Measurements from ENCODE around the gene POLR2J3. TPM values are rescaled to one million over a fixed set of nuclear protein-coding genes. Genes with fewer than 3 reads are reported as not detected.
"Not testable (repeated sequence)": the region's sequence is repeated elsewhere in the genome, so short reads cannot be mapped to it uniquely, and the experiment has no call there.

Gene POLR2J3
- total and polyA plus RNA-seq, 10 of the 15 experiments (the other 5 are each of a cell fraction or from before 2014, with no cell fraction given) = 24.1 to 143 (median 53.1) TPM

- H3K79me2 ChIP-seq (ENCODE audit: control insufficient read depth, insufficient read depth, low read length); in situ Hi-C loops (cut with MboI); DNase-seq (ENCODE audit: low read depth, low spot score); BruUV-seq (replicated peaks); intact Hi-C loops (cut with micrococcal nuclease; ENCODE audit: unreplicated experiment); H3K9ac ChIP-seq (ENCODE audit: control insufficient read depth, insufficient read depth, low read length); H3K4me1 ChIP-seq (ENCODE audit: control insufficient read depth, insufficient read depth, low read length); RAD21 ChIA-PET (ENCODE audit: unreplicated experiment); SMC1A ChIA-PET (ENCODE audit: uncharacterized antibody, unreplicated experiment); CTCF ChIA-PET; H3K9me3 ChIP-seq (replicated peaks; ENCODE audit: control insufficient read depth, insufficient read depth, low read length); H2AFZ ChIP-seq (ENCODE audit: control insufficient read depth, low read depth, low read length); POLR2A ChIA-PET; H3K36me3 ChIP-seq (ENCODE audit: control insufficient read depth in 2 of 2, insufficient read depth in 2 of 2, low read length in 1 of 2); H3K4me3 ChIP-seq; H4K20me1 ChIP-seq (ENCODE audit: control insufficient read depth, insufficient read depth); H3K27me3 ChIP-seq (replicated peaks in 1 of 2; ENCODE audit: control insufficient read depth in 2 of 2, insufficient read depth in 2 of 2, low read length in 1 of 2): not testable (repeated sequence)
- Histone ChIP-seq H3K27ac (ENCODE audit: control insufficient read depth, insufficient read depth) (peak overlapping the region; percentile 63), H3K4me2 (ENCODE audit: control insufficient read depth, insufficient read depth) (peak overlapping the region; percentile 25; the same call in 1 of the 2 replicates)
- ATAC-seq = peak; percentile 68
- peak; percentile 93 for FAIRE-seq
- TF ChIP-seq CHD4 (IDR thresholded peaks at IDR 0.05) = 0 out of 2 replicates have a peak, but pooled peaks have one; percentile 64
- 8% methylated on average over 5 of the region's 15 CpGs for WGBS (ENCODE audit: insufficient coverage, insufficient replicate concordance, low lambda C conversion rate, missing lambda C conversion rate)
Measured at GRCh38 chr7:102613575-102614345, 41.4 kb upstream of the POLR2J3 start.

- H3K4me1 ChIP-seq (ENCODE audit: control insufficient read depth, insufficient read depth, low read length); FAIRE-seq; DNase-seq (ENCODE audit: low read depth, low spot score); in situ Hi-C loops (cut with MboI); SMC1A ChIA-PET (ENCODE audit: uncharacterized antibody, unreplicated experiment); POLR2A ChIA-PET; H2AFZ ChIP-seq (ENCODE audit: control insufficient read depth, low read depth, low read length); BruUV-seq (replicated peaks); H3K79me2 ChIP-seq (ENCODE audit: control insufficient read depth, insufficient read depth, low read length); H3K36me3 ChIP-seq (ENCODE audit: control insufficient read depth in 2 of 2, insufficient read depth in 2 of 2, low read length in 1 of 2); H3K9me3 ChIP-seq (replicated peaks; ENCODE audit: control insufficient read depth, insufficient read depth, low read length); ATAC-seq; H3K27me3 ChIP-seq (replicated peaks in 1 of 2; ENCODE audit: control insufficient read depth in 2 of 2, insufficient read depth in 2 of 2, low read length in 1 of 2); RAD21 ChIA-PET (ENCODE audit: unreplicated experiment); H4K20me1 ChIP-seq (ENCODE audit: control insufficient read depth, insufficient read depth); intact Hi-C loops (cut with micrococcal nuclease; ENCODE audit: unreplicated experiment); CTCF ChIA-PET: not testable (repeated sequence)
- 73% methylated on average over 7 of the region's 10 CpGs for WGBS (ENCODE audit: insufficient coverage, insufficient replicate concordance, low lambda C conversion rate, missing lambda C conversion rate)
- H3K4me3 ChIP-seq = peak overlapping the region; percentile 57; the same call in 1 of the 2 replicates
- peak overlapping the region; percentile 40; the same call in 1 of the 2 replicates for H3K9ac ChIP-seq (ENCODE audit: control insufficient read depth, insufficient read depth, low read length)
- H3K4me2 ChIP-seq (ENCODE audit: control insufficient read depth, insufficient read depth) = peak overlapping the region; percentile 71; the same call in 1 of the 2 replicates
- H3K27ac ChIP-seq (ENCODE audit: control insufficient read depth, insufficient read depth) = peak overlapping the region; percentile 39; the same call in 1 of the 2 replicates
Measured at GRCh38 chr7:102611675-102612325, 39.4 kb upstream of the POLR2J3 start.

- H2AFZ ChIP-seq (ENCODE audit: control insufficient read depth, low read depth, low read length); H3K9ac ChIP-seq (ENCODE audit: control insufficient read depth, insufficient read depth, low read length); H3K36me3 ChIP-seq (ENCODE audit: control insufficient read depth in 2 of 2, insufficient read depth in 2 of 2, low read length in 1 of 2); H3K79me2 ChIP-seq (ENCODE audit: control insufficient read depth, insufficient read depth, low read length); H3K27me3 ChIP-seq (replicated peaks in 1 of 2; ENCODE audit: control insufficient read depth in 2 of 2, insufficient read depth in 2 of 2, low read length in 1 of 2); H3K4me1 ChIP-seq (ENCODE audit: control insufficient read depth, insufficient read depth, low read length); intact Hi-C loops (cut with micrococcal nuclease; ENCODE audit: unreplicated experiment); CTCF ChIA-PET; in situ Hi-C loops (cut with MboI); H3K4me2 ChIP-seq (ENCODE audit: control insufficient read depth, insufficient read depth); H3K27ac ChIP-seq (ENCODE audit: control insufficient read depth, insufficient read depth); RAD21 ChIA-PET (ENCODE audit: unreplicated experiment); H3K4me3 ChIP-seq; POLR2A ChIA-PET; SMC1A ChIA-PET (ENCODE audit: uncharacterized antibody, unreplicated experiment); H3K9me3 ChIP-seq (replicated peaks; ENCODE audit: control insufficient read depth, insufficient read depth, low read length); FAIRE-seq; H4K20me1 ChIP-seq (ENCODE audit: control insufficient read depth, insufficient read depth); BruUV-seq (replicated peaks); DNase-seq (ENCODE audit: low read depth, low spot score): not testable (repeated sequence)
- ATAC-seq = peak; percentile 62
- WGBS (ENCODE audit: insufficient coverage, insufficient replicate concordance, low lambda C conversion rate, missing lambda C conversion rate) = no CpG with 5 or more reads among the region's 30 CpGs
Measured at GRCh38 chr7:102611013-102611674, 38.8 kb upstream of the POLR2J3 start.

Data from GM12878 (cell line).